Measurements from ENCODE around the gene SYNE2.

GRCh38 chr14:63926641-63927040 lies 73.8 kb downstream of the SYNE2 start:
- TF ChIP-seq CTCF (IDR thresholded peaks at IDR 0.05; ENCODE audit: low read depth, low read length, poor library complexity, severe bottlenecking) = no peak
- no peak for TF ChIP-seq EZH2phosphoT487 (IDR thresholded peaks at IDR 0.05; ENCODE audit: borderline replicate concordance, low read length)
